Measurements from ENCODE around the gene ASTN2. TPM values are rescaled to one million over a fixed set of nuclear protein-coding genes. Genes with fewer than 3 reads are reported as not detected.

Gene ASTN2
- total and polyA plus RNA-seq, 9 of the 15 experiments (the other 6 are each of a cell fraction or from before 2014, with no cell fraction given): 0.56 to 3.5 (median 1.9) TPM

DNA sequence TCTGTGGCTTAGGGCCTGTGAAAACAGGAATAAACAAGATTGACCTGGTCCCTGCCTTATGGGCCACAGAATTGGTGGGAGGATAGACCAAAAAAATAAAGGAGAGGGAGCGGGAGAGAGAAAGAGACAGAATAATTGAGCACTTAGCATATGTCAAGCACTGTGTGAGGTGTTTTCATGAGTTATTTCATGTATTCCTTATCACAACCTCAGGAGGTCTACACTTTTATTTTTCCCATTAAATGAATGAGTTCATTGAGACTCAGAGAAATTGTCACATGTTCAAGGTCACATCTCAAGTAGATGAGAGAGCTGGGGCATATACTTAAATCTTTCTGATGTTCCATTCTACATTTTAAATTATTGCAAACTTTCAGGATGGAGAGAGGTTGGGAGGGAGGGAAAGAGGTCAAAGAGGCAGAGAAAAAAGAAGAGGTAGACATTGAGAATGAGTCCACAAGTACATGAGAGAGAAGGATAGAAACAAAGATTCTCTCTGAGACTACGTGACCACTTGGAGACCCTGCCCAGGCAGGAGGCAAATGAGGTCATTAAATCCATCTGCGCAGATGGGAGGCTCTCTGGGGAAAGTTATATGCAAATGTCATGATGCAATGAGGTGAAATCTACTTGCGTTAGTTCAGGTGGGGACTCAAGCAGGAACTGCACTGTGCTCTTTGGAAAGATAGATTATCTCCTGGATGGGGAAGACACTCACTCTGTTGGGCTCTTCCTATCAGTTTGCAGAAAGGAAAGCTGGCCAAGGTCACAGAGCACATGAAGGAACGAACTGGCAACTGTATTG lies 1019.8 kb downstream of the ASTN2 start (continued):
- TF ChIP-seq IFI16 (CRISPR knock-in tag; IDR thresholded peaks at IDR 0.05): no peak; the same call in 1 of the 2 replicates
- TF ChIP-seq SNRNP70 (optimal IDR thresholded peaks at IDR 0.05; ENCODE audit: low read depth, low read length): no peak
- no peak for TF ChIP-seq SMAD1 (IDR thresholded peaks at IDR 0.05; ENCODE audit: low read depth, low read length, partially characterized antibody)
- no peak for TF ChIP-seq SMC3 (conservative IDR thresholded peaks at IDR 0.05; ENCODE audit: insufficient read depth, low read depth, low read length)
- TF ChIP-seq HDAC1 (IDR thresholded peaks at IDR 0.05): peak in 1 of 2 experiments; percentile 62; a peak in 1 of 4 replicates
- TF ChIP-seq SNIP1 (IDR thresholded peaks at IDR 0.05; ENCODE audit: low read depth): no peak
- no peak for TF ChIP-seq TGIF2 (CRISPR knock-in tag; IDR thresholded peaks at IDR 0.05)
- TF ChIP-seq KAT8 (IDR thresholded peaks at IDR 0.05; ENCODE audit: low read depth): no peak
- peak; percentile 97 for TF ChIP-seq TRIM24 (IDR thresholded peaks at IDR 0.05)
- no peak for TF ChIP-seq ZNF707 (CRISPR knock-in tag; conservative IDR thresholded peaks at IDR 0.05)
- TF ChIP-seq, protein P1, sequence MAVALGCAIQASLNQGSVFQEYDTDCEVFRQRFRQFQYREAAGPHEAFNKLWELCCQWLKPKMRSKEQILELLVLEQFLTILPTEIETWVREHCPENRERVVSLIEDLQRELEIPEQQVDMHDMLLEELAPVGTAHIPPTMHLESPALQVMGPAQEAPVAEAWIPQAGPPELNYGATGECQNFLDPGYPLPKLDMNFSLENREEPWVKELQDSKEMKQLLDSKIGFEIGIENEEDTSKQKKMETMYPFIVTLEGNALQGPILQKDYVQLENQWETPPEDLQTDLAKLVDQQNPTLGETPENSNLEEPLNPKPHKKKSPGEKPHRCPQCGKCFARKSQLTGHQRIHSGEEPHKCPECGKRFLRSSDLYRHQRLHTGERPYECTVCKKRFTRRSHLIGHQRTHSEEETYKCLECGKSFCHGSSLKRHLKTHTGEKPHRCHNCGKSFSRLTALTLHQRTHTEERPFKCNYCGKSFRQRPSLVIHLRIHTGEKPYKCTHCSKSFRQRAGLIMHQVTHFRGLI (CRISPR knock-in tag; IDR thresholded peaks at IDR 0.05): 0 out of 2 replicates have a peak, but pooled peaks have one; percentile 28
- no peak for TF ChIP-seq CHD2 (IDR thresholded peaks at IDR 0.05; ENCODE audit: low read depth, low read length)
- TF ChIP-seq ZNF507 (tag; conservative IDR thresholded peaks at IDR 0.05): no peak
- no peak for TF ChIP-seq EZH2 (IDR thresholded peaks at IDR 0.05; ENCODE audit: borderline replicate concordance, low read depth, low read length)
- TF ChIP-seq CCNT2 (IDR thresholded peaks at IDR 0.05; ENCODE audit: borderline replicate concordance, extremely low read depth, insufficient read length, low read depth, low read length): peak; percentile 87
- TF ChIP-seq NELFE (IDR thresholded peaks at IDR 0.05; ENCODE audit: insufficient read depth, insufficient read length): no peak
- TF ChIP-seq, protein P2, sequence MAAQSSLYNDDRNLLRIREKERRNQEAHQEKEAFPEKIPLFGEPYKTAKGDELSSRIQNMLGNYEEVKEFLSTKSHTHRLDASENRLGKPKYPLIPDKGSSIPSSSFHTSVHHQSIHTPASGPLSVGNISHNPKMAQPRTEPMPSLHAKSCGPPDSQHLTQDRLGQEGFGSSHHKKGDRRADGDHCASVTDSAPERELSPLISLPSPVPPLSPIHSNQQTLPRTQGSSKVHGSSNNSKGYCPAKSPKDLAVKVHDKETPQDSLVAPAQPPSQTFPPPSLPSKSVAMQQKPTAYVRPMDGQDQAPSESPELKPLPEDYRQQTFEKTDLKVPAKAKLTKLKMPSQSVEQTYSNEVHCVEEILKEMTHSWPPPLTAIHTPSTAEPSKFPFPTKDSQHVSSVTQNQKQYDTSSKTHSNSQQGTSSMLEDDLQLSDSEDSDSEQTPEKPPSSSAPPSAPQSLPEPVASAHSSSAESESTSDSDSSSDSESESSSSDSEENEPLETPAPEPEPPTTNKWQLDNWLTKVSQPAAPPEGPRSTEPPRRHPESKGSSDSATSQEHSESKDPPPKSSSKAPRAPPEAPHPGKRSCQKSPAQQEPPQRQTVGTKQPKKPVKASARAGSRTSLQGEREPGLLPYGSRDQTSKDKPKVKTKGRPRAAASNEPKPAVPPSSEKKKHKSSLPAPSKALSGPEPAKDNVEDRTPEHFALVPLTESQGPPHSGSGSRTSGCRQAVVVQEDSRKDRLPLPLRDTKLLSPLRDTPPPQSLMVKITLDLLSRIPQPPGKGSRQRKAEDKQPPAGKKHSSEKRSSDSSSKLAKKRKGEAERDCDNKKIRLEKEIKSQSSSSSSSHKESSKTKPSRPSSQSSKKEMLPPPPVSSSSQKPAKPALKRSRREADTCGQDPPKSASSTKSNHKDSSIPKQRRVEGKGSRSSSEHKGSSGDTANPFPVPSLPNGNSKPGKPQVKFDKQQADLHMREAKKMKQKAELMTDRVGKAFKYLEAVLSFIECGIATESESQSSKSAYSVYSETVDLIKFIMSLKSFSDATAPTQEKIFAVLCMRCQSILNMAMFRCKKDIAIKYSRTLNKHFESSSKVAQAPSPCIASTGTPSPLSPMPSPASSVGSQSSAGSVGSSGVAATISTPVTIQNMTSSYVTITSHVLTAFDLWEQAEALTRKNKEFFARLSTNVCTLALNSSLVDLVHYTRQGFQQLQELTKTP (IDR thresholded peaks at IDR 0.05; ENCODE audit: low read depth in 1 of 2, partially characterized antibody in 2 of 2): peak; percentile 79 to 93
- TF ChIP-seq CAMTA2 (CRISPR knock-in tag; conservative IDR thresholded peaks at IDR 0.05): no peak
- no peak for TF ChIP-seq ZNF586 (CRISPR knock-in tag; conservative IDR thresholded peaks at IDR 0.05)
- no peak for TF ChIP-seq MAFK (IDR thresholded peaks at IDR 0.05; ENCODE audit: low read length)
- no peak for TF ChIP-seq E2F3 (CRISPR knock-in tag; IDR thresholded peaks at IDR 0.05)
- TF ChIP-seq, protein P3, sequence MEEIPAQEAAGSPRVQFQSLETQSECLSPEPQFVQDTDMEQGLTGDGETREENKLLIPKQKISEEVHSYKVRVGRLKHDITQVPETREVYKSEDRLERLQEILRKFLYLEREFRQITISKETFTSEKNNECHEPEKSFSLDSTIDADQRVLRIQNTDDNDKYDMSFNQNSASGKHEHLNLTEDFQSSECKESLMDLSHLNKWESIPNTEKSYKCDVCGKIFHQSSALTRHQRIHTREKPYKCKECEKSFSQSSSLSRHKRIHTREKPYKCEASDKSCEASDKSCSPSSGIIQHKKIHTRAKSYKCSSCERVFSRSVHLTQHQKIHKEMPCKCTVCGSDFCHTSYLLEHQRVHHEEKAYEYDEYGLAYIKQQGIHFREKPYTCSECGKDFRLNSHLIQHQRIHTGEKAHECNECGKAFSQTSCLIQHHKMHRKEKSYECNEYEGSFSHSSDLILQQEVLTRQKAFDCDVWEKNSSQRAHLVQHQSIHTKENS (CRISPR knock-in tag; IDR thresholded peaks at IDR 0.05): no peak
- TF ChIP-seq ZNF778 (CRISPR knock-in tag; IDR thresholded peaks at IDR 0.05): no peak

Data from K562 (cell line).